ENCODE results near the gene EVPLL.
"Not testable (repeated sequence)": the region's sequence is repeated elsewhere in the genome, so short reads cannot be mapped to it uniquely, and the experiment has no call there.

Gene EVPLL

DNA sequence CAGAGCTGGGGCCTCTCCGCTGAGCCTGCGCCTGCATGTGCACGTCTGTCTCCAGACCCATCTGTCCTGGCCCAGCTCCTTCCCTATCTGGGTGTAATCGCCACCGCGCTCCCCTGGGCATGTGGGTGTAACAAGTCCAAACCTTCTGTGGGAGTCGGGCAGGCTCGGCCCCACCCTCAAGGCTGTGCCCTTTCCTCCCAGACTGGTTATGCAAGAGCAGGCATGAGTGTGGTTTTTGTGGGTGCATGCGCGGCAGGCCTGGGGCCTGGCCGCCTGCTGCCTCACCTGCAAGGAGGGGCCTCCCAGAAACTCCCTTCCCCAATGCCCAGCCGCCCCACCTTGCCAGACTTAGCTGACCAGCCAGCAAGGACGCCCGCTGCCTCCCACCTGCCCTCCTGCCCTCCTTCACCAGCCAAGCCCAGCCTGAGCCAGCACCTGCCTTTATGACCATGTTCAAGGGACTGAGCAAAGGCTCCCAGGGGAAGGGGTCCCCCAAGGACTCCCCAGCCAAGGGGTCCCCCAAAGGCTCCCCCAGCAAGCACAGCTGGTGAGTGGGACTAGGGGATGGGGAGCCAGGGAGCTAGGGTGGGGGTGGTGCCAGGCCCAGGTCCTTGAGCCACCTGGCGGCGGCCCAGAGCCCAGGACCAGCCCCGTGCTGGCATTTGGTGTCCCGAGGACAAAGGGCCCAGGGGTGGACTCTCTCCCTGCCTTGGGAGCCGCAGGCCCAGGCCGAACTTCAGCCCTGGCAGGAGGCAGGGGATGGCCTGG lies at the start of gene EVPLL:
Gene EVPLL (plus strand): TSS at position 342 of the 768 bp plus-strand sequence. CDS start 3,160 bp downstream, outside the sequence.
- DNase-seq: no peak

DNA sequence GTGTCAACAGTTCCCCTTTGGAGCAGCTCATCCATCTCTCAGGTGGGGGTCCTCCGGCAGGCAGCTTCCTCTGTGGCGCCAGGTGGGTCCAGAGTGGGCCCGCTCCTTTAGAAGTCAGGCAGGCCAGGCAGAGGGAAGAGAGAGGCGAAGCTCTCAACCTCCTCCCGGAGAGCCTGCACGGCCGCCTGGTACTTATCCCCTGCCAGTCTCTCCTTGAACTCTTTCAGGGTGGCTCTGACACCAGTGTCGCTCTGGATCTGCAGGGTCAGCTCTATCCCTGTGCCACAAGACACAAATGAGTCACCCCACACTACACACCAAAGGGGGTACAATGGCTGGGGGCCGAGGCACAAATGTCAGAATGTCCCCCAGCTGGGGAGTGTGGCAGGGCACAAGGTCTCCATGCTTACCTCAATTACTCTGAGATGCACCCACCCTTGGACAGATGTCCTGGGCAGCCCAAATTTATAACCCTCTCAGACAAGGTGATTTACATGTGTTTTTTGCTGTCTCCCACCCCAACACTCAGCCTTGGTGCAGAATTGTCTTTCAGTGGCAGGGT lies 48.9 kb upstream of the EVPLL start:
- no peak for DNase-seq

DNA sequence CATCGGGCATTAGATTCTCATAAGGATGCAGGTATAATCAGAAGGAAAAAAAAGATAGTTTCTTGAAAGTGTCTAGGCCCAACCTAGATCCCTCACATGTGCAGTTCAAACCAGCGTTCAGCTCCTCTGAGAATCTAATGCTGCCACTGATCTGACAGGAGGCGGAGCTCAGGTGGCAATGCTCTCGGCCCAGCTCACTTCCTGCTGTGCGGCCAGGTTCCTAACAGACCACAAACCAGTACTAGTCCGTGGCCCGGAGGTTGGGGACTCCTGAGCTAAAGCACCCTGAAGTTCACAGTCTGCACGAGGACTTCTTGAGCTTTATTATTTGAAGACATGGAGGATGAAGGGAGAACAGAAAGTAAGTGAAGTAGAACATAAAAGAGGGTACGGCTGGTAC lies 45.7 kb upstream of the EVPLL start:
- no peak for DNase-seq

DNA sequence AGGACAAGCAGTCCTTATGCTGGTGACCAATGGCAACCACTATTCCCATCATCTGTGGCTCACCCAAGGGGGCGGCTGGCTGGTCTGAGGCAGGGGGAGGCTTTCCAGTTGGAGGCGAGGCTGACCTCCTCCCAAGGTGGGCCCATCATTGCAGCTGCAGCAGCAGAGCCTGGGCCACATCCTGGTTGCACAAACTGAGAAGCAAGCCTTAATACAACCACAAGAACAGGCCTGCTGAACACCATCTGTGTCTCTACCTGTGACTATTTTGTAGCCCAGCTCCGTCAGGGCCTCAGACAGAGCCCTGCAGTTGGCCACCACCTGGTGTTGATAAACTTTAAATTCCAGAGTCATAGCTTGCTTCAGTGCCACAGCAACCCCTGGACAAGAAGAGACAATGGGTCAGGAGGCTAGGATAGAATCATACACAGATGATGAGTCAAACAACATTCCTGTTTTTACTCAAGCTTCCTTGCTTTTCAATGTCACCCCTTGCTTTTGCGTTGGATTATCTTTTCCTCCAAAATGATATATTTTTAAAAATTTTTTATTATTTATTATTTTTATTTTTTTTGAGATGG lies 44.6 kb upstream of the EVPLL start:
- DNase-seq: no peak

DNA sequence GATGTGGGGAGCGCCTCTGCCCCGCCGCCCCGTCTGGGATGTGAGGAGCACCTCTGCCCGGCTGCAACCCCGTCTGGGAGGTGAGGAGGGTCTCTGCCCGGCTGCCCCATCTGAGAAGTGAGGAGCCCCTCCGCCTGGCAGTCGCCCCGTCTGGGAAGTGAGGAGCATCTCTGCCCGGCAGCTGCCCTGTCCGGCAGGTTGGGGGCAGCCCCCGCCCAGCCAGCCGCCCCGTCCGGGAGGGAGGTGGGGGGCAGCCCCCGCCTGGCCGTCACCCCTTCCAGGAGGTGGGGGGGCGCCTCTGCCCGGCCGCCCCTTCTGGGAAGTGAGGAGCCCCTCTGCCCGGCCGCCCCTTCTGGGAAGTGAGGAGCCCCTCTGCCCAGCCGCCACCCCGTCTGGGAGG lies 39.4 kb upstream of the EVPLL start:
- DNase-seq: not testable (repeated sequence)

DNA sequence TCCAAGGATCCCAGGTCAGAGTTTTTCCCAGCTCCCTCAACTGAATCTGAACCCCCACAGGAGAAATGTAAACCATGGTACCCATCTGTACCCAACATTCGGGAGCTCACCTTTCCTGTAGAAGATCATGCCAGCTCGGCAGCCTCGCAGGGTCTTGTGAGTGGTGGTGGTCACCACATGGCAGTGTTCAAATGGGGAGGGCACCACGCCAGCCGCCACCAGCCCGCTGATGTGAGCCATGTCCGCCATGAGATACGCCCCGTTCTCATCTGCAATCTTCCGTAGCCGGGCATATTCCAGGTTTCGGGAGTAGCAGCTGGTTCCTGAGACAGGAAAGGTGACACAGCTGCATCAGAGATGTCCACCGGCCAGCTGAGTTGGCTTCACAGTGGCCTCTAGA lies 37.6 kb upstream of the EVPLL start:
- DNase-seq: no peak

DNA sequence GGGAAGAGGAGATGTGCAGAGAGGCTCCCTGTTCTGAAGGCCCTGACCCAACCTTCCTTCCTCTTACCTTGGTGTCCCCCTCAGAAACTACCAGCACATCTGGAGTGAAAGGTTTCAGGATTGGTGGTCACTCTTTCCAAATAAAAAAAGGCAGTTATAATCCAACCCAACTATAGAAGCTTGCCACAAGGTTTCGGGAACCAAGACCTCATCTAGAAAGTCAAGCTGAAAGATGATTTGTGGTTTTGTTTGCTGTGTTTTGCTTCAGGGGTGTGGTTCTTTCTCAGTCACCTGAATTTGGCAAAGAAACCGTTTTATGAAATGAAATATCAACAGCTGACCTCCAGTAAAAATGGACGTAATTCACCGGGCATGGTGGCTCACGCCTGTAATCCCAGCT lies 33.6 kb upstream of the EVPLL start:
- no peak for DNase-seq

DNA sequence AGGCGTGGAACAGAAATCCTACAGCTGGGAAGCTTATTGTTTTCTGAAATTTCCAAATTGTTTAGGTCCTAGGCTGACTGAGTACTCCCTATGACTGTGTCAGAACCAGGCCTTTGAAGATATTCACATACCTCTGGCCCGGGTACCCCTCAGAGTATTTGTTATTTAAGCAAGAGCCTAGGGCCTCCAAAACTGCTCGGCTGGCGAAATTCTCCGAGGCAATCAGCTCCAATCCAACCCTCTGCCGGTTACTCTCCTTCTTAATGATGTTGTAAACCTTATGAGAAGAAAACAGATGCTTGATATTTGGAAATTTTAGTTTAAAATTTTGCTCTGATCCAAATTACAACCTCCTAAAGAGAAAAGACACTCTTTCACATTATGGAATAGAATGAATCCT lies 24.0 kb upstream of the EVPLL start:
- DNase-seq: no peak

DNA sequence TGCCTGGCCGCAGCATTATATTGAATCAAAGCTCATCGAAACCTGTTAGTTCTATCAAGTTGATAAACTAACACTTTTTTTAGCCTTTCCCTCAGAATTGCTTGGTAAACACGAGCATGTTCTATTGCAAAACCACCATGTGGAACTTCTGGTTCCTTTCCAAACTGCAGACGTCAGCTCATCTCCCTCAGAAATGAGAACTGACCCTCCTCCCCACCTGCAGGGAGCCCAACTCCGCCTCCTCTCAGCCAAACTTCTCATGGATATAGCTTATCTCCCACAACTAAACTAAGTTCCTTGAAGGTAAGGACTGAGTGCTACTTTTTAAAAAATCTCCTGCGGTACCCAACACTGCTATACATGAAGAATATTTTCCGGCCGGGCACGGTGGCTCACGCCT lies 21.0 kb upstream of the EVPLL start:
- no peak for DNase-seq

DNA sequence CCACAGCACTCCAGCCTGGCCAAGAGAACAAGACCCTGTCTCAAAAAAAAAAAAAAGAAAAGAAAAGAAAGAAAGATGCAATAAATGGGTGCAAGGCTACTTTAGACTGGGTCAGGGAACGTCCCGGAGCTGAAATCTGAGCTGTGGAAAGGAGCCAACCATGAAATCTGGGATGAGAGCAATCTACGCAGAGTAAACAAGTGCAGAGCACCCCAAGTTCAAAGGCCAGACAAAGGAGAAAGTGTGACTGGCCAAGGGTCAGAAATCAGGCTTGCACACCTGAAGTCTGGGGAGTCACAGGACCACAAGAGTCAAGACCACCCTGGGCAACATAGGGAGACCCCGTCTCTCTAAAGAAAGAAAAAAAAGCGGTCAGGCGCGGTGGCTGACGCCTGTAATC lies 17.1 kb upstream of the EVPLL start:
- DNase-seq: no peak

DNA sequence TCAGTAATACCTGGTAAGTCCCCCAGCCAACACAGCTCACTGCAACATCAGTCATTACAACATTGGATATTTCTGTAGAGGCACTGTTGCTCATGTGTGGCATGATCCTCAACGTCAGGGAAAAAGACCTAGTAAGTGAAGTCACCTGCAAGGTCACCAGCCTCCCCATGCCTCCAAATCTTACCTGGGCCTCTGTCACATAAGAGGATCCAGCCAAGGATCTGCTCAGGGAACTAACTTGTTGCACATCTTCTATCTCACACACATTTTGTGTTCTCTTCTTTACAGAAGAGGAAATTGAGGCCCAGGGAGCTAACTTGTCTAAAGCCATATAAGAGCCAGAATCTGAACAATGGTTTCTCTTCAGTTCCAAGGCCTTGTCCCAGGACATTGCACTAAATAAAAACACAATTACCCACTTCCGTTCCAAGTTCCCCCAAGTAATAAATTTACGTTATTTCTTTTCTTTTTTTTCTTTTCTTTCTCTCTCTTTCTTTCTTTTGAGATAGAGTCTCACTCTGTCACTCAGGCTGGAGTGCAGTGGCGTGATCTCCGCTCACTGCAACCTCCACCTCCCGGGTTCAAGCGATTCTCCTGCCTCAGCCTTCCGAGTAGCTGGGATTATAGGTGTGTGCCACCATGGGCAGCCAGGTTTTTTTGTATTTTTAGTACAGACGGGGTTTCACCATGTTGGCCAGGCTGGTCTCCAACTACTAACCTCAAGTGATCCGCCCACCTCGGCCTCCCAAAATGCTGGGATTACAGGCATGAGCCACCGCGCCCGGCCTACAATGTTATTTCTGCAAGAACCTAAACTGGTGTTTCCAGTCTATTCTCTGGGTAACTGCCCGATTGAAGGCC lies 15.5 kb upstream of the EVPLL start:
- no peak for DNase-seq

DNA sequence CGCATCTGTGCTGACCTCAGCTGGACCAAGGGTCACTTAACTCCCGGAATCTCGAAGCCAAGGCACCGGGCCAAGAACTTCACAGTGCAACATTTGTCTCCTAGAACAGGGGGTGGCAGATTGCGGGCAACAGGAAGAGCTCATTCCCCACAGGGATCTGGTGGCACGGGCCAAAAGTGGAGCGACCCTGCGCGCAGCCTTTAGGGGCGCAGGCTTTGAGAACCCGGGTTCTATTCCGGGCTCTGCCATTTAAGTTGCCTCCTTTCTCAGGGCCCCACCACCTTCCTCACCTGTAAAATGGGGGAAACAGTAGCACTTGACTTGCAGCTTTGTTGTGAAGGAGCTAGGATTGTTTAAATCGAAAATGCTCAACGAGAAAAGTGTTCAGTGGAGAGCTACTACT lies 14.9 kb upstream of the EVPLL start:
- DNase-seq: no peak

DNA sequence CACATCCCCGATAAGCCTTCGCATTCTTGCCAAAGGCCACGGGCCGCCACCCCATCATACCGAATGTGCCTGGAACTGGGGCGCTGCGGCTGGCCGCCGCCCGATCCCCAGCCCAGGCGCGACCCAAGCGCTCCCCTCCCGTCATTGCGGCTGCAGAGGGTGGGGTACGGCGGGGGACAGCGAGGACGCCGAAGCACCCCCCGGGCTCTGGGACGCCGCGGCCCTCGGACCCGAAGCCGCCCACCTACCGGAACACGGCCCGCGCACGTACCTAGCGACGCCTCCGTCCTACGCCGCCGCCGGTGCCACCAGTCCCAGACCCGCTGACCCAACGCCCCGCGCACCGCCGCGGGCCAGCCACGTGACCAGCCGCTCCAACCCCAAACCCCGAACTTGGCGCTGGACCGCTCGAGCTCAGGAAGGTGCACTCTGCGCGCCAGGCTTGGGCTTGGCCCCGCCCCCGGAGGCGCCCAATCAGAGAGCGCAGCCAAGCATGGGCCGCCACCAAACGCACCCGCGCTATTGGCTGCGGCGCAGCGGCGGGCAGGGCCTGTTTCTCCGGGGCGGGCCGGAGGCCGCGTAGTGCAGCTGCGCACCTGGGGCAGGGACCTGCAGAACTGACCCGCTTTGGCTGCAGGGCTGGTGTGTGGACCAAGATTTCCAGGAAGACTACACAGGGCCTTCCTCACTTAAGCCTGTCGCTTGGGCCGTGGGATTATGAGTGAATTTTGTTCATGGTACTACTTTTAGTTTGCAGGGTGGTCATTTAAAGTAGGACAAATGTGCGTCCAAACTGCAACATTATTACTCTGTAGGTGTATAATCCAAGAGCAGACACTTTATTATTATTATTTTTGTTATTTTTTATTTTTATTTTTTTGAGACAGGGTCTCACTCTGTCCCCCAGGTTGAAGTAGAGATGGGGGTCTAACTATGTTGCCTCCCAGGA lies 14.2 kb upstream of the EVPLL start, which contains the start of gene SHMT1:
Gene SHMT1 (minus strand): TSS at position 450 of the 949 bp plus-strand sequence. CDS start 7,569 bp downstream, outside the sequence.
- peak; percentile 91 for DNase-seq

DNA sequence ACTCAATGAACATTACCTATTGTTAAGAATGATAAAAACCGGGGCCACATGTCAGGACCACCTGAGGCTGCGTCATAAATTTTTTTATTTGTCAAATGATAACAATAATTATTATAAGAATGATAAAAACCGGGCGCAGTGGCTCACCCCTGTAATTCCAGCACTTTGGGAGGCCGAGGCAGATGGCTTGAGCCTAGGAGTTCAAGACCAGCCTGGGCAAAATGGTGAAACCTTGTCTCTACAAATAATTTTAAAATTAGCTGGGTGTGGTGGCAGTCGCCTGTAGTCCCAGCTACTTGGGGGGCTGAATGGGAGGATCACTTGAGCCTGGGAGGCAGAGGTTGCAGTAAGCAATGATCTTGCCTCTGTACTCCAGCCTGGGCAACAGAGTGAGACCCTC lies 13.4 kb upstream of the EVPLL start:
- DNase-seq: no peak

DNA sequence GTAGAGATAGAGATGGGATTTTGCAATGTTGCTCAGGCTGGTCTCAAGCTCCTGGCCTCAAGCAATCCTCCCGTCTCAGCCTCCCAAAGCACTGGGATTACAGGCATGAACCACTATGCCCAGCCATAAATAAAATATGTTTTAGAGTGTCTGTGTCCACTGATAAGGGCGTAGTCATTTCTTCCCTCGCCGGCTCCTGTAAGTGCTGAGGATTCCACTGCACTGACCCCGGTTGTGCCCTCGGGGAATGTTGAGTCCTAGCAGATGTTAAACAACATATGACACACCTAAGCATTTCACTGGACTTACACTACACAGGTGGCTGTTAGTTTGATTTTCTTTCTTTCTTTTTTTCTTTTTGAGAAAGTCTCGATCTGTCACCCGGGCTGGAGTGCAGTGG lies 8.6 kb upstream of the EVPLL start:
- DNase-seq: no peak

DNA sequence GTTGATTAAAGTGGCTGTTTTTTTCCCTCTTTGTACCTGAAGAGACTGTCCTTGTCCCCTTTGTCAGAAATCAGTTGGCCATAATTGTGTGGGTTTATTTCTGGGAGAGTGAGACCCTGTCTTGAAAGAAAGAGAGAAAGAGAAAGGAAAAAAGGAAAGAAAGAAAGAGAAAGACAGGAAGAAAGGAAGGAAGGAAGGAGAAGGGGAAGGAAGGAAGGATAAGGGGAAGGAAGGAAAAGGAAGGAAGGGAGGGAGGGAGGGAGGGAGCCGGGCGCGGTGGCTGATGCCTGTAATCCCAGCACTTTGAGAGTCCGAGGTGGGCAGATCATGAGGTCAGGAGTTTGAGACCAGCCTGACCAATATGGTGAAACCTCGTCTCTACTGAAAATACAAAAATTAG lies 6.8 kb upstream of the EVPLL start:
- DNase-seq: no peak

DNA sequence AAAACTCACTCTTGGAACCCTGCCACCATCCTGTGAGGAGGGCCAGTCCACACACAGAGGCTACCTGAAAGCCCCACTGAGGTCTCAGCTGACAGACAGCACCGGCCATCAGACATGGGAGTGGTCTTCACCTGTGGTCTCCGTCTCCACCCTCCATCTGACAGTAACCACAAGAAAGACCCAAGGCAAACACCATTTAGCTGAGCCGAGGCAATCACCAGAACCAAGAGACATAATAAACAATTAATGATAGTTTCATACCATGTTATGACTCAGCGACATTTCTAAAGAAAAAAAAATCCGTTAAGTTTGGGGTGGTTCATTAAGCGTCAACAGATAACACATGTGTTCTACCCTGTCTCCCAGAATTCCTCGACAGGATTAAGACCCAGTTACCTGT lies 6.1 kb upstream of the EVPLL start:
- DNase-seq: no peak

DNA sequence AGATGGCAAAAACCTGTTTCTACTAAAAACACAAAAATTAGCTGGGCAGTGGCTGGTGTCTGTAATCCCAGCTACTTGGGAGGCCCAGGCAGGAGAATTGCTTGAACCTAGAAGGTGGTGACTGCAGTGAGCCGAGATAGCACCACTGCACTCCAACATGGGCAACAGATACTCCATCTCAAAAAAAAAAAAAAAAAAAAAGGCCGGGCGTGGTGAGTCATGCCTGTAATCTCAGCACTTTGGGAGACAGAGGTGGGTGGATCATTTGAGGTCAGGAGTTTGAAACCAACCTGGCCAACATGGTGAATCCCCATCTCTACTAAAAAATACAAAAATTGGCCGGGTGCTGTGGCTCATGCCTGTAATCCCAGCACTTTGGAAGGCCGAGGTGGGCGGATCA lies 4.4 kb upstream of the EVPLL start:
- not testable (repeated sequence) for DNase-seq

DNA sequence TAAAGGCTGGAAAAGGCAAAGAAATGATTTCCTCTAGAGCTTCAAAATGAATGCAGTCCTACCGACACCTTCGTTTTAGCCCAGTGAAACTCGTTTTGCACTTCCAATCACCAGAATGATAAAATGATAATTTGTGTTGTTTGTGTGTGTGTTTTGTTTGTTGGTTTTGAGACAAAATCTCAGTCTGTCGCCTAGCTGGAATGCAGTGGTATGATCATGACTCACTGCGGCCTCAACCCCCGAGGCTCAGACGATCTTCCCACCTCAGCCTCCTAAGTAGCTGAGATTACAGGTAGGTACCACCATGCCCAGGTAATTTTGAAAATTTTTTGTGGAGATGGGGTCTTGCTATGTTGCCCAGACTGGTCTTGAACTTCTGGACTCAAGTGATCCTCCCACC lies 3.4 kb upstream of the EVPLL start:
- DNase-seq: no peak

DNA sequence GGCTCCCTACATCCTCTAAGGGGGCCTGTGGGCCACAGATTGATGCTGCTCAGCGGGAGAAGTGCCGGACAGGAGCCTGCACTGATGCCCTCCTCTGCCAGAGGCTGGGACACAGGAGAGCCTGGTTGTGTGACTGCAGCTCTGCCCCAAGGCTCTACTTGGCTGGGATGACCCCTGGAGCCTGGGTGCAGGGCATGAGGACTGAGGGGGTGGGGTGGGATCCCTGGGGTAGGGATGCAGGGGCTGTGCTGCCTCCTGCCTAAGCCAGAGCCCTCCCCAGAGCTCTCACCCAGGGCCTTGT lies 577 bp downstream of the EVPLL start:
- no peak for DNase-seq

DNA sequence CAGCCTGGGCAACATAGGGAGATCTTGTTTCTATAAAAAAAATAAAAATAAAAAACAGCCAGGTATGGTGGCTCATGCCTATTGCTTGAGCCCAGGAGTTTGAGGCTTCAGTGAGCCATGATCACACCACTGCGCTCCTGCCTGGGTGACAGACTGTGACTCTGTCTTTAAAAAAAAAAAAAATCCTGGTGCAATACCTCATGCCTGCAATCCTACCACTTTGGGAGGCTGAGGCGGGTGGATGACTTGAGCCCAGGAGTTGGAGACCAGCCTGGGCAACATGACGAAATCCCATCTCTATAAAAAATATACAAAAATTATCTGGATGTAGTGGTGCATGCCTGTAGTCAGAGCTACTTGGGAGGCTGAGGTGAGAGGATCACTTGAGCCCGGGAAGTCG lies 1.0 kb downstream of the EVPLL start:
- not testable (repeated sequence) for DNase-seq

All from activated T-cell treated with anti-CD3 and anti-CD28 coated beads, Interleukin-2, amount 50 U/mL, for 1 hour (primary cell).